ENCODE measurements around the gene NAPSA. TPM values are rescaled to one million over a fixed set of nuclear protein-coding genes. Genes with fewer than 3 reads are reported as not detected.

Gene NAPSA
- total and polyA plus RNA-seq, 10 of the 15 experiments (the other 5 are each of a cell fraction or from before 2014, with no cell fraction given), result 6.7 to 45.4 (median 17.1) TPM

GRCh38 chr19:50368649-50369570 lies 3.5 kb upstream of the NAPSA start (continued):
- TF ChIP-seq HSF1 (IDR thresholded peaks at IDR 0.05; ENCODE audit: low read depth, low read length) (no peak), IKZF2 (IDR thresholded peaks at IDR 0.05) (peak; percentile 99), NFYA (IDR thresholded peaks at IDR 0.05; ENCODE audit: borderline replicate concordance, low read depth, low read length) (no peak), SMC3 (IDR thresholded peaks at IDR 0.05; ENCODE audit: borderline replicate concordance, low read length) (peak; percentile 72), RUNX3 (IDR thresholded peaks at IDR 0.05; ENCODE audit: low read length) (no peak), SREBF1 (IDR thresholded peaks at IDR 0.05; ENCODE audit: low read length) (no peak), BRCA1 (IDR thresholded peaks at IDR 0.05; ENCODE audit: low read depth, low read length) (no peak), ZNF687 (IDR thresholded peaks at IDR 0.05) (peak; percentile 59; the same call in 1 of the 2 replicates), ZNF622 (IDR thresholded peaks at IDR 0.05) (no peak), BHLHE40 (IDR thresholded peaks at IDR 0.05; ENCODE audit: borderline replicate concordance in 1 of 2, low read depth in 2 of 2, low read length in 1 of 2) (no peak; a peak in 1 of 4 replicates), PML (IDR thresholded peaks at IDR 0.05; ENCODE audit: low read length) (no peak), LARP7 (IDR thresholded peaks at IDR 0.05) (no peak), DPF2 (IDR thresholded peaks at IDR 0.05) (no peak), FOXK2 (IDR thresholded peaks at IDR 0.05) (no peak), FOS (IDR thresholded peaks at IDR 0.05; ENCODE audit: borderline replicate concordance, extremely low read depth, insufficient read length) (no peak), USF2 (IDR thresholded peaks at IDR 0.05; ENCODE audit: borderline replicate concordance, low read depth, low read length) (peak; percentile 79)
- TF ChIP-seq, protein P1, sequence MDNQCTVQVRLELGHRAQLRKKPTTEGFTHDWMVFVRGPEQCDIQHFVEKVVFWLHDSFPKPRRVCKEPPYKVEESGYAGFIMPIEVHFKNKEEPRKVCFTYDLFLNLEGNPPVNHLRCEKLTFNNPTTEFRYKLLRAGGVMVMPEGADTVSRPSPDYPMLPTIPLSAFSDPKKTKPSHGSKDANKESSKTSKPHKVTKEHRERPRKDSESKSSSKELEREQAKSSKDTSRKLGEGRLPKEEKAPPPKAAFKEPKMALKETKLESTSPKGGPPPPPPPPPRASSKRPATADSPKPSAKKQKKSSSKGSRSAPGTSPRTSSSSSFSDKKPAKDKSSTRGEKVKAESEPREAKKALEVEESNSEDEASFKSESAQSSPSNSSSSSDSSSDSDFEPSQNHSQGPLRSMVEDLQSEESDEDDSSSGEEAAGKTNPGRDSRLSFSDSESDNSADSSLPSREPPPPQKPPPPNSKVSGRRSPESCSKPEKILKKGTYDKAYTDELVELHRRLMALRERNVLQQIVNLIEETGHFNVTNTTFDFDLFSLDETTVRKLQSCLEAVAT (IDR thresholded peaks at IDR 0.05), result 0 out of 2 replicates have a peak, but pooled peaks have one; percentile 17
- TF ChIP-seq, protein P2, sequence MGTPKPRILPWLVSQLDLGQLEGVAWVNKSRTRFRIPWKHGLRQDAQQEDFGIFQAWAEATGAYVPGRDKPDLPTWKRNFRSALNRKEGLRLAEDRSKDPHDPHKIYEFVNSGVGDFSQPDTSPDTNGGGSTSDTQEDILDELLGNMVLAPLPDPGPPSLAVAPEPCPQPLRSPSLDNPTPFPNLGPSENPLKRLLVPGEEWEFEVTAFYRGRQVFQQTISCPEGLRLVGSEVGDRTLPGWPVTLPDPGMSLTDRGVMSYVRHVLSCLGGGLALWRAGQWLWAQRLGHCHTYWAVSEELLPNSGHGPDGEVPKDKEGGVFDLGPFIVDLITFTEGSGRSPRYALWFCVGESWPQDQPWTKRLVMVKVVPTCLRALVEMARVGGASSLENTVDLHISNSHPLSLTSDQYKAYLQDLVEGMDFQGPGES (IDR thresholded peaks at IDR 0.05), result no peak

Data from GM12878 (cell line).